Retinal pigment epithelial cell (primary cell): Measurements from ENCODE around the gene PARD6B.
A peak's percentile ranks its signal among the peaks of the same experiment; 100 is the strongest.
"Not testable (repeated sequence)": the region's sequence is repeated elsewhere in the genome, so short reads cannot be mapped to it uniquely, and the experiment has no call there.

ENCODE experiments used
- DNase-seq: peaks from one replicate; pipeline ENCODE4 v3.0.0-alpha.2; 2010; ENCODE audit warnings: low read depth
- H3K4me3 ChIP-seq: 2 replicates; pipeline ENCODE4 v1.5.1; 2011; ENCODE audit warnings: mild to moderate bottlenecking, low read length, control low read depth, moderate library complexity
- TF ChIP-seq, protein P1 (sequence below): conservative IDR thresholded peaks from 2 replicates; pipeline ENCODE4 v1.5.1; 2011; ENCODE audit warnings: low read depth, low read length, control low read depth, inconsistent platforms

PARD6B gene

GRCh38 chr20:50708845-50709635 lies 22.3 kb upstream of the PARD6B start:
- DNase-seq, result no peak
- H3K4me3 ChIP-seq, result no peak overlapping the region
- TF ChIP-seq, protein P1, sequence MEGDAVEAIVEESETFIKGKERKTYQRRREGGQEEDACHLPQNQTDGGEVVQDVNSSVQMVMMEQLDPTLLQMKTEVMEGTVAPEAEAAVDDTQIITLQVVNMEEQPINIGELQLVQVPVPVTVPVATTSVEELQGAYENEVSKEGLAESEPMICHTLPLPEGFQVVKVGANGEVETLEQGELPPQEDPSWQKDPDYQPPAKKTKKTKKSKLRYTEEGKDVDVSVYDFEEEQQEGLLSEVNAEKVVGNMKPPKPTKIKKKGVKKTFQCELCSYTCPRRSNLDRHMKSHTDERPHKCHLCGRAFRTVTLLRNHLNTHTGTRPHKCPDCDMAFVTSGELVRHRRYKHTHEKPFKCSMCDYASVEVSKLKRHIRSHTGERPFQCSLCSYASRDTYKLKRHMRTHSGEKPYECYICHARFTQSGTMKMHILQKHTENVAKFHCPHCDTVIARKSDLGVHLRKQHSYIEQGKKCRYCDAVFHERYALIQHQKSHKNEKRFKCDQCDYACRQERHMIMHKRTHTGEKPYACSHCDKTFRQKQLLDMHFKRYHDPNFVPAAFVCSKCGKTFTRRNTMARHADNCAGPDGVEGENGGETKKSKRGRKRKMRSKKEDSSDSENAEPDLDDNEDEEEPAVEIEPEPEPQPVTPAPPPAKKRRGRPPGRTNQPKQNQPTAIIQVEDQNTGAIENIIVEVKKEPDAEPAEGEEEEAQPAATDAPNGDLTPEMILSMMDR, result no peak

GRCh38 chr20:50709636-50709973 lies 21.8 kb upstream of the PARD6B start:
- no peak overlapping the region for H3K4me3 ChIP-seq

DNA sequence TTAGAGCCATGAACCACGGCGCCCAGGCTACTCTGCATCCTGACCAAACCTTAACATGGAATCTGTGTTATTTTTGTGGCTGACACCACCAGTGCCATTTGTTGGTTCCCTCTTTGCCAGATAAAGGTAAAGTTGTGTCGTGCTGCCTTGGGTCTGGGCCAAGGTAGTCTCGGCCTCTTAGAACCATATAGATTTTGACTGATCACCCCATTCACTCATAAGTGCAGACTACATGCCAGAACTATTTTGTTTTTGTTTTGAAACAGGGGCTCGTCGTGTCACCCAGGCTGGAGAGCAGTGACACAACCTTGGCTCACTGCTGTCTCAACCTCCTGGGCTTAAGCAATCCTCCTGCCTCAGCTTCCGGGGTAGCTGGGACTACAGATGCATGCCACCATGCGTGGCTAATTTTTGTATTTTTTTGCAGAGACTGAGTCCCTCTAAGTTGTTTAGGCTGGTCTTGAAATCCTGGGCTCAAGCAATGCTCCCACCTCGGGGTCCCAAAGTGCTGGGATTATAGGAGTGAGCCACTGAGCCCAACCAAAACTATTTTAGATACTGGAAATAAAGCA lies 20.8 kb upstream of the PARD6B start:
- TF ChIP-seq, protein P1, result no peak
- no peak overlapping the region for H3K4me3 ChIP-seq
- DNase-seq, result no peak

More at GRCh38 chr20:50709636-50709973, 21.8 kb upstream of the PARD6B start:
- TF ChIP-seq, protein P1, result no peak
- no peak for DNase-seq

GRCh38 chr20:50711113-50711825 lies 20.1 kb upstream of the PARD6B start:
- H3K4me3 ChIP-seq, result no peak overlapping the region
- DNase-seq, result no peak
- TF ChIP-seq, protein P1, result no peak

- no peak overlapping the region for H3K4me3 ChIP-seq
- no peak for DNase-seq
- TF ChIP-seq, protein P1, result no peak
These were observed 18.4 kb upstream of the PARD6B start for GRCh38 chr20:50712771-50713656.

DNA sequence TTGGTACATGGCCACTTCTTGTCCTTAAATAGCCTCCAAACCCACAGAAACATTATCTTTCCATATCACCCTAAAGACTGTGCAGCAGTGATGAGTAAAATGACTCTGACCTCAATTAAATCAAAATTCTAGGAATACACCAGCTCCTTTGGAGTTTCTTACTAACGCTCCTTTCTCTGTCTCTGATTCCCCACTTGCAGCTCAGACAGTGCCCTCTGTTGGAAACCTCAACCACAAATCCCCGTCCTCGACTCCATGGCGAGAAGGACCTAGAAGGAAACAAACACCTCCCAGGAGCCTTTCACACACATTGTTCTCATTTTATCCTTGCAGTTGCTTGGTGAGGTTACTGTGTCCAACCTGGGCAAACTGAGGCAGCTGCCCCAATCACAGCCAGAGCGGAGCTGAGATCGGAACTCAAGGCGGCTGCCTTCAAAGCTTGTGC lies 17.7 kb upstream of the PARD6B start:
- no peak overlapping the region for H3K4me3 ChIP-seq
- TF ChIP-seq, protein P1, result peak; percentile 60
- DNase-seq, result no peak

DNA sequence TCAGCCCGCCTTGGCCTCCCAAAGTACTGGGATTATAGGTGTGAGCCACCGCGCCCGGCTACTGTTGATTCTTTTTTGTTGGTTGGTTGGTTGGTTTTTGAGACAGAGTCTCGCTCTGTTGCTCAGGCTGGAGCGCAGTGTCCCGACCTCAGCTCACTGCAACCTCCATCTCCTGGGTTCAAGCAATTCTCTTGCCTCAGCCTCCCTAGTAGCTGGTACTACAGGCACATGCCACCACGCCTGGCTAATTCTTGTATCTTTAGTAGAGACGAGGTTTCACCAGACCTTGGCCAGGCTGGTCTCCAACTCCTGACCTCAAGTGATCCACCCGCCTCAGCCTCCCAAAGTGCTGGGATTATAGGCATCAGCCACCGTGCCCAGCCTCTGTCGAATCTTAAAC lies 17.0 kb upstream of the PARD6B start:
- DNase-seq, H3K4me3 ChIP-seq: not testable (repeated sequence)
